Nucleus accumbens (tissue), 56 donors: Measurements from ENCODE around the gene FNDC3B.

ENCODE experiments used
- DNase-seq, 56 donors: peaks; one replicate each; lab custom pipeline; 2025; lab: John Stamatoyannopoulos, UW

The FNDC3B gene

GRCh38 chr3:172051310-172051956 is 12.1 kb downstream of the FNDC3B start:
- no peak for DNase-seq

DNA sequence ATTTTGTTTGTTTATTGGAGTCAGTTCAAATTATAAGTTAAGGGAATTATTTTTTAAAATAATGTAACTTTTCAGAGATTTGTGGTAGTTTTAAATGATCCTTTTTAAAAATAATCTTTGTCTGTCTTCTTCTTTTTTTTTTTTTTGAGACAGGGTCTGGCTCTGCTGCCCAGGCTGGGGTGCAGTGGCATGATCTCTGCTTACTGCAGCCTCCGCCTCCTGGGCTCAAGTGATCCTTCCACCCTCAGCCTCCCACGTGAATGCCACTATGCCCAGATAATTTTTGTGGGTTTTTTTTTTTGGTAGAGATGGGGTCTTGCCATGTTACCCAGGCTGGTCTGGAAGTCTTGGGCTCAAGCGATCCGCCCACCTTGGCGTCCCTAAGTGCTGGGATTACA is 12.6 kb downstream of the FNDC3B start:
- no peak for DNase-seq

DNA sequence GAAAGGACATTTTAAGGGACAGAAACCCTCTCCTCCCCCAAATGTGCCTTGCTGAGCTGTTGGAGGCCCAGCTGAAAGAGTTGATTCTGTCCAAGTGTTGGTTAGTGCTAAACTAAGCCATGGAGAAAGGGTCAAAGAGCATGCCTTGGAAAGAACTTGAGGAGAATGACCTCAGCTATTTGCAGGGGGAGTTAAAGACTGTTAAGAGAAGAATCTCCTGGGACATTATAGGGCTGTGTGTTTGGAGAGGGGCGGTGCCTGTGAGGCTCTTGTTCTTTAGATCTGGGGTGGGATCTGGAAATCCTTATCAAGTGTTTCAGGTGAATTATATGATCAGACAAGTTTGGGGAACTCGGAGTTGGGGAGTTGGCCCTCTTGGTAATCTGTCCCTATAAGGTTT is 13.0 kb downstream of the FNDC3B start:
- DNase-seq = no peak

- DNase-seq = no peak
Observed at GRCh38 chr3:172054115-172054764, 14.9 kb downstream of the FNDC3B start.

GRCh38 chr3:172056416-172056815 is 17.0 kb downstream of the FNDC3B start:
- no peak for DNase-seq

DNA sequence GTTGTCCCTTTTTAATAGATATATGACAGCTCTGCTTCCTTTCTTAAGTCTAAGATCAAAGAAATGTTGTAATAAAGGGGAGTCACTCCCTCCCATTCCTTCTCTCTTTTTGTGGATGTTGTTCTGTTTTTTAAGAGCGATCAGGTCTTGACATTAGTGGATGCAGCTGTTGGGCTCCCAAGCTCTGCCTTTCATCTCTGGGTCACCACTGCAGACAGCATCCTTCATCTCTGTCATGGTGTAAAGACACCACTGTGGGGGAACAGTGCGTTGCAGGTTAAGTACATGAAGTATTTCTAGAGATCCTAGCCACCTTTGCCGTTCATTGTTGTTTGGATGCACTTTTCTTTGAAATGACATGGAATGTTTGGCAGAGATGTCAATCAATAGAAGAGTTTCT is 17.7 kb downstream of the FNDC3B start:
- DNase-seq = no peak

GRCh38 chr3:172057624-172058327 is 18.4 kb downstream of the FNDC3B start:
- no peak for DNase-seq

- no peak for DNase-seq
Observed at GRCh38 chr3:172059532-172059931, 20.2 kb downstream of the FNDC3B start.

GRCh38 chr3:172060234-172060633 is 20.9 kb downstream of the FNDC3B start:
- DNase-seq = no peak

DNA sequence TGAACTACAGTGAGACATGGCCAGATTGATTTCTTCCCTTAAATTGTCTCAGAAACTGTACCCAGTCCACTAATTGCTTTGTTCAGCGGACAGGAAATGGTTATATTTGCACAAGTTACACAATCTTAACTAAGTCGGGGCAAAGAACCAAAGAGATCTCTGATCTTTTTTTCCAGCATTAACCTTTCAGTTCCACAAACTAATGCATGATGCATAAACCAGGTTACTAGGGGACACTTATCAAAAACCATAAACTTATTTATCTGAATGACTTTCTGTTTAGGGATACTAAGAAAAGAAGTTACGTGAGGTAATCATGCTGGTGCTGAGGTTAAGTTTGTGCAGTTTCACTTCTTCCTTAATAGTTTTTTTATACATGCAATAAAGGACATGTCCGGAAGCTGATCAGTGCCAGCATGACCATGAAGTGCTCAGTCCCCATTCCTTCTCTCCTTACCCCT is 22.4 kb downstream of the FNDC3B start:
- no peak for DNase-seq

DNA sequence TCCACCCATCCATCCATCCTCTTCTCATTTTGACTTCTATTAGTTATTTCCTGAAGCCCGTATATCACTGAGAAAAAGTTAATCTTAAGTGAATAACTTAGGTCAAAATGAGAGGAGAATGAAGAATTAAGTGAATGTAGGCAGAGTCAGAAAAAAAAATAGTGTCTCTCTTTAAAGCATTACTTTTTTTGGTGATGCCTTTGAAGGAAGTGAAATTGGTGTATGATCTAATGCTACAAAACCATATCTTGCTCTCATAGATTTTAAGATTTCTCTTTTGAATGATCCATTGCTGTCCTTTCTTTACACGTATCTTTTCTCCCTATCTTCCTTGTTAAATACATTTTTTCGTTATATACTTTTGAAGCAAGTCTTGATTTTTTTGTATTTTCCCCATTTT is 23.4 kb downstream of the FNDC3B start:
- DNase-seq = no peak

DNA sequence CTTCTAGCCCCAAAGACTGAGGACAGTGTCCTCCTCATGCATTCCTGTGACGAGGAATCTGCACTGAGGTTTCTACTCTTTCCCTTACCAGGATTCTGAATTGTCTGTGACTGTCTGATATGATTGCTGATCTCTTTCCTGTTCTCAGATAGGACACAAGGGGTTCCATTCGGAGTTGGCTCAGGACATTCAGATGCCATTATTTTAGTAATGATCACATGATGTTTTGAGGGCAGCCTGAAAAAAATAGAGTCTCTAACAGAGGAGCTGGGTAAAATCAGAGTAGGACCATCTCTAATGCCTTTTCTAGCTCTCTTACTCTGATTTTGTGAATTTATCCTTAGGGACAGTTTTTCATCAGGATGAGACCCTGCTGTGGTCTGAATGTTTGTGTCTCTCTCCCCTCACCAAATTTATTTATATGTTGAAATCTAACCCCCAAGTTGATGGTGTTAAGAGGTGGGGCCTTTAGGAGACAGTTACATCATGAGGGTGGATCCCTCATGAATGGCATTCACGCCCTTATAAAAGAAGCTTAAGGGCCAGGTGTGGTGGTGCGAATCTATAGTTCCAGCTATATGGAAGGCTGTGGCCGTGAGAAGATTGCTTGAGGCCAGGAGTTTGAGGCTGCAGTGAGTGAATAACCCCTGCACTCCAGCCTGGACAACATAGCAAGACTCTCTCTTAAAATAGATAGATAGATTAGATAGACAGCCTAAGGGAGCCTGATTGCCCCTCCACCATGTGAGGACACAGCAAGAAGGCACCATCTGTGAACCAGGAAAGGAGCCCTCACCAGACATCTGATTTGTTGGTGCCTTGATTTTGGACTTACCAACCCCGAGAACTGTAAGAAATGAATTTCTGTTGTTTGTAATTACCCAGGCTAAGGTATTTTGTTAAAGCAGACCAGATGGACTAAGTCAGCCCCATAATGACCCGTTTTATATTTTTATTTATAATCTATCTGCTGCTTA is 24.4 kb downstream of the FNDC3B start:
- no peak for DNase-seq

GRCh38 chr3:172065527-172065926 is 26.1 kb downstream of the FNDC3B start:
- DNase-seq = no peak

DNA sequence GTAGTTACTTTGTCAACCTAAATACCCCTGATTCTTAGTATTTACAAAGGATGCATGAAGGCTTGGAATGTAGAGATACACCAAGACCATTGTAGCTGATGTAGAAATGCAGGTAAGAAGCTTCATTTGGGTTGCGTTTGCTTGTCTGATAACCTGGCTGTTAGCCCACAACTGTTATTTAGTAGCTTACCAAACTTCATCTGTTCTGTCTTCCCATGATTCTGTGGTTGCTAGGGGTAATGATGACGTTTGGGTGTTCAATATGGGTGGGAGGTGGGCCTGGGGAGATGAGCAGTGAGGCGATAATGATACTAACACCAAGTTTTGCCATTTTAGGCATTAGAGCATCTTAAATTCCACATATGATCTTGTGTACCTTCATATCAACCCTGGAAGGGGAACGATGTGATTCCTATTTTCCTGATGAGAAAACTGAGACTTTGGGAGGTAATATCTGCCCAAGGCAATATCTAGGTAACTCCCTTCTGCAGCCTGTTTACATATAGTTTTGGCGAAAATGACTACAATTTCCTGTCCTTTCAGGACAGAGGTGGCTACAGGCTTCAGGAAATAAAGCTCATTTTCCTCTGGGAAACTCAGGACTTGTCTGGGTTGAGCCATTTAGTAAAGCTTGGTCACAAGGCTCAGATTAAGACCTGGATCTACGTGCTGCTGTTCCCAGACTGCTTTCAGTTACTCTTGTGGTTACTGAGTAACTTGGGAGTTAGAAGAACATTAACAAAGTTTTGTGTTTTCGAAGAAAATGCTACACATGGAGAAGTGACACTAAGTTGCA is 26.8 kb downstream of the FNDC3B start:
- DNase-seq = no peak

GRCh38 chr3:172066880-172067796 is 27.8 kb downstream of the FNDC3B start:
- no peak for DNase-seq

GRCh38 chr3:172067837-172068440 is 28.6 kb downstream of the FNDC3B start:
- no peak for DNase-seq

- no peak for DNase-seq
Observed at GRCh38 chr3:172068977-172069376, 29.6 kb downstream of the FNDC3B start.

- no peak for DNase-seq
Observed at GRCh38 chr3:172069478-172069877, 30.1 kb downstream of the FNDC3B start.
